GM21526 (cell line): Measurements from ENCODE around the gene RUNX1.

Source experiments
- ATAC-seq: cut with Tn5 transposase; IDR thresholded peaks from one replicate; pipeline ENCODE4 v1.9.1; 2021; ENCODE audit warnings: moderate library complexity; ENCODE audit not compliant: unreplicated experiment, low FRiP score

The RUNX1 gene

DNA sequence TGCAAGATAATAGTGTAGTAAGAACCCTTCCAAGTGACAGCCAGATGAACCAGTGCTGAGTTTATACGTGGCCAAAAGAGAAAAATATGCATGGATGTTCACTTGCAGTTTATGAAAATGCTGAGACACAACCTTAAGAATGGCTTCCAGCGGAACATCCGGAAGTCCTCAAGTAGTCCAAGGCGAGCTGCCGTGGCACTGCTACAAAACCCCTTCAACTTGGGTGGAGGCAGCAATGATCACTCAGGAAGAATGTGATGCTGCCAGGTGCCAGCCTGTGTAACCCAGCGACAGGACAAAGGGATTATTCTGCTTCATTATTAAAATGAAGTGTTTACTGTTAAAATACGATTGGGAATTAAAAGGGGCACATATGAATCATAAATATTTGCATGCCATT is 179.6 kb downstream of the RUNX1 start:
- ATAC-seq: no peak

DNA sequence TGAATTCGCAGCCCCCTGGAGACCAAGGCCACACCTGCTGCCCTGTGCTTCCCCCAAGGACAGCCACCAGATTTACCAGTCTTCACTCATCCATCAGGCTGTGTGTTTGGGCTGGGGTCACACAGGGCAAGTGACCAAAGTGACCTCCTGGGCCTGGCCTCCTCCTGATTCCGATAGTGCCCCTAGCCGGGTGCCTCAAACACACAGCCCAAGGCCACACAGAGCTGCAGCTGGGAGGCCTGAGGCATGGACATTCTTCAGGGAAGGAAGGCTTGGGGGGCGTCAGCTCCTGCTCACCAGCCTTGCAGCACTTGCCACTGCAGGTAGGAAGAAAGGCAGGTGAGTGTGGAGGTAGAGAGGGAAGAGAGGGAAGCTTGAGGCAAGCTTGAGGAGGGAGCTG is 181.3 kb downstream of the RUNX1 start:
- no peak for ATAC-seq

DNA sequence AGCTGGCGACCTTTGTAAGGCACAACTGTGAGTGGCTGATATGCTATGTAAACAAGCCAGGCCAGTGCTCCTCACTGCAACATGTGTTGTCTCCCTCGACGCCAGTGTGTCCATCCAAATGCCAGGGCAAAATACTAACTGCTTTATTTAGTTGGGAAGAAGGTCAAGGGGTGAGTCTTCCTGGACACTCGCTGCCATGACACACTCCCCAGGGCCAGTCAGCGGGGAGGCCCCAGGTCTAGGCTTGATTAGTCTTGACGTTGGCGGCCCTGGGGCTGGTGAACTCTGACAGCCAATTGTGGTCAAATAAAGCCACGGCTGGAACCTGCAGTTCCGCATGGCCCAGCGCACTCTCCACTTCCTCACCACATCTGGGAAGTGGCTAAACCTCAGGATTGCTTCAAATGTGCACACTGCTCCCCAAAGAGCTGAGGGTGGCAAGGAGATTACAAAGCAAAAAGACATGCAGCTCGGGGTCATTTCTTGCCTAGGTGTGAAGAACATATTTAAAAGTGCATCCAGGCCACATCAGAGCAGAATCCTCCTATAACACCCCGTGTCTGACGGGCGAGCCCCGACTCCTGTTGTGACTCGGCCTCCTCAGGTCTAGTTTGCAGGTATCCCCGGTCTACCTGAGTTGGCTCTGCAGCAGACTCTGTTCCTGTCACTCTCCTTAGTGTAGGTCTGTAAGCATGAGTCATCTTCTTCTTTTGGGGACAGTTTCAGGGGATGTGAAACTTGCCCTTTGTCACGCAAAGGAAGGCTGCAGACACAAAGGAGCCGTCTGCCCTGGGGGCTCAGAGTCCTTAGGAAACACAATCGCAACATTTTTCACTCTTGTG is 183.5 kb downstream of the RUNX1 start:
- peak; percentile 95 for ATAC-seq

GRCh38 chr21:34864370-34865149 is 184.5 kb downstream of the RUNX1 start:
- no peak for ATAC-seq

DNA sequence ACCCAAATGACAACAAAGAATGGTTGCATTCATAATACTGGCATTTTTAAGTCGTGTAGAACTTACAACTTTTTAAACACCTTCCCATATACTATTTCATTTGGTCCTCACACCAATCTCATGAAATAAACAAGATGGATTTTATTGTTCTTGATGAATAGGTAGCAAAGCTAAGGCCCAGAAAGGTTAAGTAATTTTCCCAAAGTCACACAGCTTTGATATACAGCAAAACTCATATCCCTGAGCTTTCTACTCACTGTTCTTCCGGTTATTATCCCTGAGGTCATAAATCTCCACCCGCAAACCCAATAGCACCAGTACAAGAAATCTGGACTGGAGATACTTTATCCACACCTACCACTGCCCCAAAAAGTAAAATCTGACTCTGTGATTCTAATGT is 186.2 kb downstream of the RUNX1 start:
- no peak for ATAC-seq

GRCh38 chr21:34861258-34861657 is 187.8 kb downstream of the RUNX1 start:
- no peak for ATAC-seq

GRCh38 chr21:34859976-34860653 is 189.0 kb downstream of the RUNX1 start:
- ATAC-seq: no peak

GRCh38 chr21:34858559-34858958 is 190.5 kb downstream of the RUNX1 start:
- ATAC-seq: no peak

DNA sequence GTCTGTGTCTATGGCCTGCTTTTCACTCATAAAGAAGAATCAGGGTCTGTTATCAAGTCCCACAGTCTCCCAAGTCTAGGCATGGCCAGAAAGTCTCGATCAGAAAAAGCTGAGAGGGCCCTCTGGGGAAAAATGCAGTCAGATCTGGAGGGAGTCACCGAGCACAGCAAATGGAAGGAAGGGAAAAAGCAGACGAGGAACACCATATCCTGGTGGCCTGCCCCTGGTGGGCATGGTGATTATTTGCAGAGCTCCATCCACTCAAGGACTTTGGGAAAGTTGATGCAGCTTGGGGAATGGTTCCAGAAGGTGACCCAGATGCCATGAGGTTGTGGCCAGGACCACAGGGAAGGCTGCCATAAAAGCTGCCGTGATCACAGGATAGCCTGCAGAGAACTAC is 191.2 kb downstream of the RUNX1 start:
- ATAC-seq: no peak

DNA sequence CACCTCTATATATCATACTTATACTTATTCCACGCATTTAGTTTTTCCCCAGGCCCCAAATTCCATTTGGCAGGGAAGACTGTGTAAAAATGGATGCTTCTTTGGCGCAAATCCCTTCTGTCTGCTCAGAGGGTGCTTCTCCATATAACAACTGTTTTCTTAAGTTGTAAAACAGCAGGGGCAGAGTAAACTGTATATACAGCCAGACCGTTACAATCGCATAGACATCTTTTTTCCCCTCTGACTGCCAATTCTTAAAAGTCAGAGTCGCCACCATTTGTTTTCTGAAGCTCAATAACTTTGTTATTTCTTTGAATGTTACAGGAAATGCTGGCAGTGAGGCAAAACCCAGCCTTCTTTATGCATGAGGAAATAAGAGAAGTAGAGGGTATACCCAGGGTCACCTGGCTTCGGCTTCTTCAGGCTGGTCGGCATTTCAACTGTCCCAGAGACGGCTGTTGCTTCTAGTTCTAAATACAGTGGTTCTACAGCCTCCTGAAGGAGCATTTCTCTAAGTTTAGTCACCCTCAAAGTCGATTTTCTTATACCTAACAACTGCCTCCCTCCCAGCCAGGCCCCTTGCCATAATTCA is 191.9 kb downstream of the RUNX1 start:
- no peak for ATAC-seq

- ATAC-seq: no peak
These were observed 196.7 kb downstream of the RUNX1 start for GRCh38 chr21:34852448-34852847.

DNA sequence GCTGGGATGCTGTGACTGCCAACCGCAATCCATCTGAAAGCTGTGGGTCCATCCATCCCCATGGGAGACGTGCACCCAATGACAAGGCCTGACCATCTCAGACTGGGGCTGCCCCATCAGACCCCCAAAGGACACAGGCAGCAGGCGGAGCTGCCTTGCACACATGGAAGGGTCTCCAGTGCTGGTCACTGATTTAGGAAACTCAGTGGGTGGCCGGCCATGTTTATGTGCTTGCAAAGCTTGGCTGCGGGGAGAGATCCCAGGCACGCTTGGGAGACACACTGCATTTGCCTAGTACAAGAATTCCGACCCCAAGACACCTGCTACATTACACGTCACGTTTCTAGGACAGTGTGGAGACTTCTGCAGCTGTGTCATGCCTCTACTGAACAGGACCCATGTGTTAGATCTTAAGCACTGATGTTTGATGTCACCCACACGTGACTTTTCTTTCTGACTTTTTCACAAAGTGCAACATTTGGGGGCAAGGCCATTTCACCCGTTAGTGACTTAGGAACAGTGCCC is 198.9 kb downstream of the RUNX1 start:
- ATAC-seq: no peak

DNA sequence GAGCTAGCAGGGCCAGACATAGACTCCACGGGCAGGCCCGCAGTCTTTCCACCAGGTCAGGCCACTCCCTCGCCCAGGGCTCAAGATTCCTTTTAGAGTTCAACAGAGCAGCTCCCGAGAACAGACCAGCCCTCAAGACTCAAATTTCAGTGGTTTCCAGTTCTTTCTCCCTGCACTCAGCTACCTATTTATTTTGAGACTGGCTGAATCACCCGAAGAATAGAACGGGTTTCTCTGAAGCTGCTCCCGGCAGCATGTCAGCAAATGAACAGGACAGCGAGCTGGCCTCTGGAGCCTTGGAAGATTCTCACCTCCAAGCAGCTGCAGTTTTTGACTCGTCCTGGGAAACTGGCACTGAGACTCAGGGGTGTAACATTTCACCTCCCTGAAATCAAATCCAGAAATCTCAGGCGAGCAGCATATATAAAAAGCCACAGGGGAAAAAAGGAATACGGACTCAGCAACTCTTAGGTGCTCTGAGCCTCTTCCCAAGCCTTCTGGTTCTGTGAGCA is 202.4 kb downstream of the RUNX1 start:
- ATAC-seq: no peak

GRCh38 chr21:34845521-34846451 is 203.3 kb downstream of the RUNX1 start:
- peak; percentile 94 for ATAC-seq

DNA sequence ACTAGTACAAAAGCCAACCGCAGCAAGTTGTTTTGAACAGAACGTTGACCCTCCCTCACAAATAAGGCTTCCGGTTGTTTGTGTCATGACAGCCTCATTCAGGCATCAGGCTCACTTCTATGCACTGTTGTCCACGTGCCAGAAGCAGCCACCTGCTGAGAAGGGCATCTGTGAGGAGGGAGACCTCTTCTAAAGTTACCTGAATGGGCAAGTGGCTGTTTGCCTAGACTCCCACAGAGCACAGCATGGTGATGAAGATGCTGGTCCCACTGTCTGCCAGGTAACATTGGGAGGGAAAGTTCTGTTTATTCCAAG is 204.2 kb downstream of the RUNX1 start:
- ATAC-seq: no peak

DNA sequence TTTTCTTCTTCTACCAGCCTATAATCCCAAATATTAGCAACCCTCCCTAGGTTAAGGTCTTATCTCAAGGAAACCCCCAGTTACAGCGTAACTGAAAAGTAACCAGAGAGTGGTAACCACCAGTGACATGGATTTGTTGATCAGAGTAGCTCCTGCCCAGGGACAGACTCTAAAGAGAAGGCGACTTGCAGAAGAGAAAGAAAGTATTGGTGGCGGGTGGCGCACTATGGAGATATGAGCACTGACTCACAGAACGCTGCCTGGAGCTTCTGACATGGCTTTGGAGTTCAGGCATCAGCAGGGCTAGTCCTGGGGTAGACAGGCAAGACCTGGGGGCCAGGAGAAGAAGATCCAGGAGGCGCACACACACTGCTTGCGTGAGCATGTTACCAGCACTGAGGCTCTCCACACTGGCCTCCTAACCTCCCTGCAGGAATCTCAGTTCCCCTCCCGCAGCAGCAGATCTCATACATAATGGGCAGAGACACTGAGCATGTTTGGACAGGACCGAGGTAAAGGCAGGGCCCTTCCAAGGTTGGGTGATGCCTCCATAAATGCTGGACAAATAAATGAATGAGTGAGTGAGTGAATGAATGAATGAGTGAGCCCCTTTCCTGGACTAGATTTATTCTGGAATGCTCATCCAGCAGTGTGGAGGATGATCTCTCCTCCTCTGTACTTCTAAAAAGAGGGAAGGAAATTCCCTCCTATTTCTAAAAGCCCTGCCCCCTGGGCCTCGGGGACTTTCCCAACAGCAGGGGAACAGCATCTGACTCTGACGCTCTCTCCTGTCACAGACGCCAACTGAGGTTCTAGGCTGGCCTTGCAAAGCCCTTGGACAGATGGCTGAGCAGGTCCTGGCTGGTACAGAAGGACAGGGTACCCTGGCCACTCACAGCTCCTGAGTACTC is 204.8 kb downstream of the RUNX1 start:
- ATAC-seq: no peak

- no peak for ATAC-seq
These were observed 205.5 kb downstream of the RUNX1 start for GRCh38 chr21:34843562-34843961.

DNA sequence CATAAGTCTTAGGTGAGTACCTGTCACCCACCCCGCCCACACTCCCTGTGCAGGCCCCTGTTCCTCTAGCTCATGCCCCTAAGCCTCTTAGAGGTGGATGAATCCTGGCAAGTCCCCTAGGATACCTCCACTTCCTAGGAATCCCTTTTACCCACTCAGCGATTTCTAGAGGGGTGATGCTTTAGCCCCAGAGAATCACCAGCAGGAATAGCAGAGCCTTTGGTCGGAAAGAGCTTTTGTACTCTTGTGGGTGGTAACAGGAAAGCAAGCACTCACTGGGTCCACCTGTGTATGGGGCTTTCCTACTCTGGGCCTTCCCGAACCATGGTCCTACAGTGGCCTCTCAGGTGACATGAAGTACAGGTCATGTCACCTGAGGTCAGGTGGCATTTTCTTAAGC is 207.9 kb downstream of the RUNX1 start:
- ATAC-seq: no peak

GRCh38 chr21:34840693-34841092 is 208.4 kb downstream of the RUNX1 start:
- ATAC-seq: no peak
